GM23338 (cell line): ENCODE measurements around the gene OASL.

Experiments
- CREB1 ChIP-seq: fragments of 250-450 bp; sonication (Bioruptor Pico); IDR thresholded peaks from 2 replicates; pipeline ENCODE4 v1.5.0; 2020; ENCODE audit warnings: low read depth, mild to moderate bottlenecking, moderate library complexity
- CTCF ChIP-seq, 2 experiments: fragments of 200-600 bp in 1 of 2; sonication (generic) in 1 of 2; conservative IDR thresholded peaks; 2 replicates each; pipeline versions ENCODE4 v1.5.1 to v1.6.1; 2016 to 2017; ENCODE audit warnings: antibody characterized with exemption in 2 of 2, low read depth in 2 of 2, mild to moderate bottlenecking in 2 of 2, moderate library complexity in 1 of 2
- ETS1 ChIP-seq: IDR thresholded peaks from 2 replicates; pipeline ENCODE4 v1.6.1; 2016; ENCODE audit warnings: antibody characterized with exemption
- EZH2 ChIP-seq: fragments of 200-600 bp; sonication (generic); IDR thresholded peaks from one replicate; pipeline ENCODE4 v1.8.0; 2017; ENCODE audit warnings: antibody characterized with exemption, mild to moderate bottlenecking, low read depth; ENCODE audit not compliant: unreplicated experiment
- EZH2phosphoT487 ChIP-seq: fragments of 200-600 bp; sonication (generic); IDR thresholded peaks from one replicate; pipeline ENCODE4 v1.8.1; 2018; ENCODE audit warnings: antibody characterized with exemption; ENCODE audit not compliant: unreplicated experiment
- JUNB ChIP-seq: IDR thresholded peaks from one replicate; pipeline ENCODE4 v1.6.1; 2016; ENCODE audit warnings: antibody characterized with exemption; ENCODE audit not compliant: unreplicated experiment
- NANOG ChIP-seq: IDR thresholded peaks from 2 replicates; pipeline ENCODE4 v1.6.1; 2016; ENCODE audit warnings: antibody characterized with exemption, borderline replicate concordance
- POLR2AphosphoS5 ChIP-seq: IDR thresholded peaks from 2 replicates; pipeline ENCODE4 v1.6.1; 2016; ENCODE audit warnings: antibody characterized with exemption, low read depth
- REST ChIP-seq: IDR thresholded peaks from one replicate; pipeline ENCODE4 v1.6.1; 2018; ENCODE audit warnings: antibody characterized with exemption; ENCODE audit not compliant: unreplicated experiment
- ZNF114 ChIP-seq: fragments of 250-450 bp; sonication (Bioruptor Pico); IDR thresholded peaks from 2 replicates; pipeline ENCODE4 v1.5.0; 2020; ENCODE audit warnings: mild to moderate bottlenecking, moderate library complexity
- ZNF331 ChIP-seq: fragments of 250-450 bp; sonication (Bioruptor Pico); IDR thresholded peaks from 2 replicates; pipeline ENCODE4 v1.5.0; 2020; ENCODE audit warnings: low read depth, mild to moderate bottlenecking, moderate library complexity

- TF ChIP-seq CTCF (conservative IDR thresholded peaks at IDR 0.05; ENCODE audit: low read depth in 2 of 2) (no peak), NANOG (no peak), EZH2 (no peak), REST (no peak), EZH2phosphoT487 (no peak), POLR2AphosphoS5 (no peak), CREB1 (CRISPR knock-in tag) (no peak), ZNF331 (CRISPR knock-in tag) (no peak), ETS1 (no peak), JUNB (no peak), ZNF114 (CRISPR knock-in tag) (no peak)
Observed at GRCh38 chr12:120980800-120981368, 58.2 kb downstream of the OASL start.
